IMR-90 (cell line): Measurements from ENCODE around the gene LIPG. TPM values are rescaled to one million over a fixed set of nuclear protein-coding genes. Genes with fewer than 3 reads are reported as not detected.

Experiments
- ATAC-seq: fragments of 200-7000 bp; cut with Tn5 transposase; 2 replicates; pipeline ENCODE4 v1.9.1; 2020; ENCODE audit warnings: low read depth, mild to moderate bottlenecking, moderate library complexity
- BruUV-seq: library from RNA; stranded (reverse); fragments of 400-500 nt; replicated peaks from 2 replicates; lab custom pipeline; 2021; lab: Mats Ljungman, UMichigan
- CTCF ChIA-PET: fragments of 300-600 bp; formaldehyde crosslinking; extraction: SDS; loops from one replicate; lab custom pipeline; 2021; ENCODE audit warnings: antibody characterized with exemption; lab: Yijun Ruan, JAX
- POLR2A ChIA-PET: fragments of 300-600 bp; sonication (Branson Sonifier 250); formaldehyde crosslinking; loops from one replicate; lab custom pipeline; 2022; ENCODE audit warnings: antibody characterized with exemption; ENCODE audit not compliant: unreplicated experiment; lab: Charles Lee
- DNase-seq: peaks from one replicate; pipeline ENCODE4 v3.0.0; 2013
- H2AFZ ChIP-seq: replicated peaks from 2 replicates; pipeline ENCODE3; 2013; ENCODE audit warnings: low read length, mild to moderate bottlenecking; ENCODE audit not compliant: poor library complexity
- H2AK5ac ChIP-seq: 2 replicates; pipeline ENCODE4 v1.6.1; 2013; ENCODE audit warnings: low read depth, low read length, inconsistent platforms
- H2AK9ac ChIP-seq: replicated peaks from 2 replicates; pipeline ENCODE3; 2013; ENCODE audit warnings: mild to moderate bottlenecking, low read depth, low read length, moderate library complexity; ENCODE audit not compliant: poor library complexity
- H2BK120ac ChIP-seq: 2 replicates; pipeline ENCODE4 v1.6.1; 2013; ENCODE audit warnings: low read depth, low read length, inconsistent platforms
- H2BK15ac ChIP-seq: 3 replicates; pipeline ENCODE4 v1.6.1; 2013; ENCODE audit warnings: low read depth, low read length, inconsistent platforms
- H2BK20ac ChIP-seq: 2 replicates; pipeline ENCODE4 v1.6.1; 2013; ENCODE audit warnings: low read depth, mild to moderate bottlenecking, inconsistent platforms, low read length, moderate library complexity
- H2BK5ac ChIP-seq: 2 replicates; pipeline ENCODE4 v1.6.1; 2013; ENCODE audit warnings: mild to moderate bottlenecking, low read depth, low read length, inconsistent platforms; ENCODE audit not compliant: poor library complexity, severe bottlenecking
- H3K14ac ChIP-seq: replicated peaks from 2 replicates; pipeline ENCODE4 v1.6.1; 2013; ENCODE audit warnings: low read depth, low read length, inconsistent platforms
- H3K18ac ChIP-seq: 2 replicates; pipeline ENCODE4 v1.6.1; 2013; ENCODE audit warnings: low read depth, low read length, control low read depth
- H3K23ac ChIP-seq: 2 replicates; pipeline ENCODE4 v1.6.1; 2013; ENCODE audit warnings: low read depth, low read length, inconsistent platforms
- H3K27ac ChIP-seq: 2 replicates; pipeline ENCODE4 v1.5.1; 2013; ENCODE audit warnings: mild to moderate bottlenecking, control low read depth, low read length; ENCODE audit not compliant: insufficient read depth
- H3K27me3 ChIP-seq: 2 replicates; pipeline ENCODE4 v1.6.1; 2013; ENCODE audit warnings: low read length; ENCODE audit not compliant: control insufficient read depth, insufficient read depth
- H3K36me3 ChIP-seq: 2 replicates; pipeline ENCODE4 v1.6.1; 2013; ENCODE audit warnings: low read length, mixed read lengths; ENCODE audit not compliant: control insufficient read depth, insufficient read depth
- H3K4ac ChIP-seq: 2 replicates; pipeline ENCODE4 v1.6.1; 2013; ENCODE audit warnings: low read depth, low read length, inconsistent platforms
- H3K4me1 ChIP-seq: 2 replicates; pipeline ENCODE4 v1.6.1; 2013; ENCODE audit warnings: low read length, mixed read lengths; ENCODE audit not compliant: control insufficient read depth, insufficient read depth
- H3K4me2 ChIP-seq: 2 replicates; pipeline ENCODE4 v1.6.1; 2013; ENCODE audit warnings: low read depth, mild to moderate bottlenecking, control low read depth, low read length, moderate library complexity
- H3K4me3 ChIP-seq: 2 replicates; pipeline ENCODE4 v1.5.1; 2013; ENCODE audit warnings: low read depth, mild to moderate bottlenecking, control low read depth, low read length, moderate library complexity; ENCODE audit not compliant: insufficient read depth
- H3K56ac ChIP-seq: 2 replicates; pipeline ENCODE4 v1.6.1; 2013; ENCODE audit warnings: low read length, inconsistent platforms; ENCODE audit not compliant: insufficient read depth; ENCODE audit errors: extremely low read depth
- H3K79me1 ChIP-seq, 2 experiments: 2 replicates each; pipeline ENCODE4 v1.6.1; 2013; ENCODE audit warnings: low read length in 2 of 2, inconsistent platforms in 1 of 2, low read depth in 1 of 2
- H3K9ac ChIP-seq: 2 replicates; pipeline ENCODE4 v1.6.1; 2013; ENCODE audit warnings: low read depth, low read length, control low read depth
- H3K9me1 ChIP-seq: 2 replicates; pipeline ENCODE4 v1.6.1; 2013; ENCODE audit warnings: low read length, inconsistent platforms; ENCODE audit not compliant: insufficient read depth
- H3K9me3 ChIP-seq: 2 replicates; pipeline ENCODE4 v1.6.1; 2013; ENCODE audit warnings: low read length; ENCODE audit not compliant: control insufficient read depth, insufficient read depth
- H4K20me1 ChIP-seq: 2 replicates; pipeline ENCODE4 v1.6.1; 2013; ENCODE audit warnings: low read length, inconsistent platforms; ENCODE audit not compliant: insufficient read depth
- H4K5ac ChIP-seq: 2 replicates; pipeline ENCODE4 v1.6.1; 2013; ENCODE audit warnings: mild to moderate bottlenecking, low read depth, low read length, control low read depth
- H4K8ac ChIP-seq, 2 experiments: 2 replicates each; pipeline ENCODE4 v1.6.1; 2013; ENCODE audit warnings: low read depth in 2 of 2, low read length in 2 of 2, control low read depth in 1 of 2, inconsistent platforms in 1 of 2
- H4K91ac ChIP-seq: 2 replicates; pipeline ENCODE4 v1.6.1; 2013; ENCODE audit warnings: low read depth, low read length, inconsistent platforms; ENCODE audit not compliant: insufficient read depth
- MXI1 ChIP-seq: IDR thresholded peaks from 2 replicates; pipeline ENCODE4 v1.6.1; 2012; ENCODE audit warnings: low read depth, mild to moderate bottlenecking, low read length, moderate library complexity, borderline replicate concordance
- NFE2L2 ChIP-seq: fragments of 150-350 bp; IDR thresholded peaks from 2 replicates; pipeline ENCODE4 v1.6.1; 2016; ENCODE audit warnings: low read depth, mild to moderate bottlenecking, low read length
- RAD21 ChIP-seq: IDR thresholded peaks from 2 replicates; pipeline ENCODE4 v1.6.1; 2012; ENCODE audit warnings: low read length, improper control_type of control experiment
- RFX5 ChIP-seq: IDR thresholded peaks from 2 replicates; pipeline ENCODE4 v1.8.0; 2012; ENCODE audit warnings: low read depth, mild to moderate bottlenecking, low read length, moderate library complexity
- WGBS, 2 experiments: methylation state at CpG; one replicate each; pipeline versions ENCODE4 v1.1.5 to v1.1.7; 2013; ENCODE audit warnings: missing lambda C conversion rate in 2 of 2; ENCODE audit not compliant: insufficient read length in 1 of 2; ENCODE audit errors: extremely low coverage in 2 of 2; 5-methylcytosine and 5-hydroxymethylcytosine counted together
- dilution Hi-C: fragments of 300-500 bp; cut with HindIII; formaldehyde crosslinking; loops from one replicate; pipeline ENCODE4 v1.14.3; 2018; ENCODE audit warnings: low sequenced_read_pairs; ENCODE audit not compliant: unreplicated experiment
- in situ Hi-C: fragments of 300-500 bp; cut with MboI; formaldehyde crosslinking; loops from 3 replicates; pipeline ENCODE4 v1.14.3; 2019; ENCODE audit warnings: low sequenced_read_pairs, inconsistent platforms, mixed read lengths
- intact Hi-C: fragments of 100-400 bp; cut with micrococcal nuclease; formaldehyde crosslinking; loops from 2 replicates; pipeline ENCODE4 v1.10.0; 2022
- polyA plus RNA-seq, 3 experiments: library from polyadenylated mRNA; depleted of rRNA; stranded (reverse); fragments of >200 nt; gene quantifications; 2 replicates each; pipeline ENCODE4 v1.2.3, GENCODE V29; 2012; ENCODE audit warnings: low replicate concordance in 1 of 3
- total RNA-seq: library from RNA; depleted of rRNA; stranded (reverse); fragments of >200 nt; gene quantifications from 2 replicates; pipeline ENCODE4 v1.2.3, GENCODE V29; 2012
- TF ChIP-seq, protein P1 (sequence below): conservative IDR thresholded peaks from 2 replicates; pipeline ENCODE4 v1.5.1; 2012; ENCODE audit warnings: mild to moderate bottlenecking, low read depth, low read length, improper control_type of control experiment

The LIPG gene
- total and polyA plus RNA-seq, 2 of the 4 experiments (the other 2 are of a cell fraction), result under 0.01 to 0.14 TPM

DNA sequence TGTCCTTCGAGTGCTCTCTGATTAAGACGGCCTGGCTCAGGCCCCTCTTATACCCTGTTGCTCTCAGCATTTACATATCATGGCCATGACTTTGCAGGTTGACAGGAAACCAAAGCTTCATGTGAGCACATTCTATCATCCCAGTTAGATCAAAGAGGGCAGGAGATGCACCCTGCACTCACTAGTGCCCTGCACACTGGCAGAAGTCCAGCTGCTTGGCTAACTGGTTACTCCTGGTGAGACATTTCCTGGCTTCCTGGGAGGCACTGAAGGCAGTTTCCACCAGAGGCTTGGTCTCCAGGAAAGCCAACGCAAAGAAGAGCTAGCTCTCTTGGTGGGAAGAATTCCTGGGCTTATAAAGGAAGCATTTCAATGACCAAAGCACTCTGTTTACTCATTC is 66.3 kb downstream of the LIPG start:
- Histone ChIP-seq H2AK5ac (no peak overlapping the region), H3K4me2 (no peak overlapping the region), H3K4me3 (no peak overlapping the region), H4K20me1 (peaks cover 3% of the 10 kb centered on the region), H4K8ac (no peak overlapping the region), H3K18ac (no peak overlapping the region), H3K9me1 (peaks cover 5% of the 10 kb centered on the region; the same call in 1 of the 2 replicates), H3K56ac (no peak overlapping the region), H2AK9ac (no peak overlapping the region), H2BK15ac (no peak overlapping the region), H3K9ac (no peak overlapping the region), H3K9me3 (no peaks in the 10 kb centered on the region), H2BK5ac (no peak overlapping the region), H3K36me3 (no peaks in the 10 kb centered on the region), H2AFZ (no peak overlapping the region), H3K4me1 (peaks cover 6% of the 10 kb centered on the region; the same call in 1 of the 2 replicates), H3K23ac (no peak overlapping the region), H2BK120ac (no peak overlapping the region), H3K14ac (no peak overlapping the region), H3K27me3 (peaks cover 45% of the 10 kb centered on the region), H4K5ac (no peak overlapping the region), H2BK20ac (no peak overlapping the region), H3K79me1 (no peaks in the 10 kb centered on the region), H3K4ac (no peak overlapping the region), H4K91ac (no peak overlapping the region), H3K27ac (no peak overlapping the region)
- ATAC-seq, result no peak
- intact Hi-C loops (no loop called here), dilution Hi-C loops (no loop called here), in situ Hi-C loops (no loop called here)
- POLR2A ChIA-PET, result no interaction called here
- CTCF ChIA-PET, result no interaction called here
- TF ChIP-seq RFX5, result no peak
- TF ChIP-seq NFE2L2, result no peak
- no peak for TF ChIP-seq MXI1
- TF ChIP-seq, protein P1, sequence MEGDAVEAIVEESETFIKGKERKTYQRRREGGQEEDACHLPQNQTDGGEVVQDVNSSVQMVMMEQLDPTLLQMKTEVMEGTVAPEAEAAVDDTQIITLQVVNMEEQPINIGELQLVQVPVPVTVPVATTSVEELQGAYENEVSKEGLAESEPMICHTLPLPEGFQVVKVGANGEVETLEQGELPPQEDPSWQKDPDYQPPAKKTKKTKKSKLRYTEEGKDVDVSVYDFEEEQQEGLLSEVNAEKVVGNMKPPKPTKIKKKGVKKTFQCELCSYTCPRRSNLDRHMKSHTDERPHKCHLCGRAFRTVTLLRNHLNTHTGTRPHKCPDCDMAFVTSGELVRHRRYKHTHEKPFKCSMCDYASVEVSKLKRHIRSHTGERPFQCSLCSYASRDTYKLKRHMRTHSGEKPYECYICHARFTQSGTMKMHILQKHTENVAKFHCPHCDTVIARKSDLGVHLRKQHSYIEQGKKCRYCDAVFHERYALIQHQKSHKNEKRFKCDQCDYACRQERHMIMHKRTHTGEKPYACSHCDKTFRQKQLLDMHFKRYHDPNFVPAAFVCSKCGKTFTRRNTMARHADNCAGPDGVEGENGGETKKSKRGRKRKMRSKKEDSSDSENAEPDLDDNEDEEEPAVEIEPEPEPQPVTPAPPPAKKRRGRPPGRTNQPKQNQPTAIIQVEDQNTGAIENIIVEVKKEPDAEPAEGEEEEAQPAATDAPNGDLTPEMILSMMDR, result no peak
- no peak for TF ChIP-seq RAD21
- no TSS peak for BruUV-seq
- DNase-seq, result no peak
- WGBS, 2 experiments, result no CpG with 5 or more reads among the region's 3 CpGs
